HepG2 (cell line): ENCODE data around the gene BMPR2. TPM values are rescaled to one million over a fixed set of nuclear protein-coding genes. Genes with fewer than 3 reads are reported as not detected.
"Not testable (repeated sequence)": the region's sequence is repeated elsewhere in the genome, so short reads cannot be mapped to it uniquely, and the experiment has no call there.

Experiments
- ATAC-seq: fragments of 200-7000 bp; cut with Tn5 transposase; 3 replicates; pipeline ENCODE4 v1.9.1; 2020; ENCODE audit warnings: mild to moderate bottlenecking, moderate library complexity
- BruUV-seq: library from RNA; stranded (reverse); fragments of 400-500 nt; replicated peaks from 2 replicates; lab custom pipeline; 2021; lab: Mats Ljungman, UMichigan
- CTCF ChIA-PET: fragments of 300-600 bp; formaldehyde crosslinking; extraction: SDS; loops from one replicate; lab custom pipeline; 2021; ENCODE audit warnings: low total read pairs, inconsistent platforms, low intra/inter-chr PET ratio; lab: Yijun Ruan, JAX
- POLR2A ChIA-PET: fragments of 350-600 bp; sonication (Branson Sonifier 250); formaldehyde crosslinking; loops from one replicate; lab custom pipeline; 2020; ENCODE audit warnings: antibody characterized with exemption, inconsistent platforms; lab: Yijun Ruan, JAX
- DNase-seq: peaks from one replicate; pipeline ENCODE4 v3.0.0-alpha.2; 2015; ENCODE audit warnings: low spot score
- FAIRE-seq: peaks from 3 replicates; lab custom pipeline; 2011; peaks lifted over from hg19 to GRCh38; lab: Jason Lieb, UNC
- H2AFZ ChIP-seq: one replicate; pipeline ENCODE4 v1.6.1; 2011; ENCODE audit warnings: low read length, inconsistent platforms
- H3K27ac ChIP-seq: fragments of 300-600 bp; 3 replicates; pipeline ENCODE4 v1.8.0; 2011; ENCODE audit warnings: mixed run types, mild to moderate bottlenecking, mixed read lengths, low read length, inconsistent platforms; ENCODE audit not compliant: insufficient read depth; ENCODE audit errors: extremely low read length
- H3K27me3 ChIP-seq, 2 experiments: fragments of 200-600 bp in 1 of 2; 2 replicates in 1 of 2; 3 replicates in 1 of 2; pipeline versions ENCODE4 v1.6.0 to v1.8.0; 2011; ENCODE audit warnings: low read length in 2 of 2, mild to moderate bottlenecking in 2 of 2, moderate library complexity in 2 of 2, inconsistent platforms in 1 of 2; ENCODE audit not compliant: insufficient read depth in 2 of 2, control insufficient read depth in 1 of 2
- H3K36me3 ChIP-seq, 2 experiments: fragments of 200-600 bp in 1 of 2; replicated peaks in 1 of 2; 2 replicates in 1 of 2; 3 replicates in 1 of 2; pipeline versions ENCODE4 v1.5.1 to v1.8.0; 2011; ENCODE audit warnings: low read length in 2 of 2, inconsistent platforms in 1 of 2; ENCODE audit not compliant: insufficient read depth in 2 of 2, control insufficient read depth in 1 of 2
- H3K4me1 ChIP-seq: 2 replicates; pipeline ENCODE4 v1.5.1; 2012; ENCODE audit warnings: low read length, inconsistent platforms; ENCODE audit not compliant: insufficient read depth
- H3K4me2 ChIP-seq: 2 replicates; pipeline ENCODE4 v1.6.0; 2011; ENCODE audit warnings: low read depth, low read length, inconsistent platforms
- H3K4me3 ChIP-seq, 3 experiments: fragments of 200-600 bp in 1 of 3; sonication (generic), shearing (Covaris generic) in 1 of 3; replicated peaks in 1 of 3; 2 replicates each; pipeline ENCODE4 v1.5.1; 2011 to 2016; ENCODE audit warnings: low read length in 3 of 3, inconsistent platforms in 2 of 3, low read depth in 2 of 3, mild to moderate bottlenecking in 2 of 3, control low read depth in 1 of 3, mixed read lengths in 1 of 3; ENCODE audit not compliant: insufficient read depth in 1 of 3
- H3K79me2 ChIP-seq: one replicate; pipeline ENCODE4 v1.6.1; 2011; ENCODE audit warnings: low read length, inconsistent platforms; ENCODE audit not compliant: insufficient read depth
- H3K9ac ChIP-seq: 2 replicates; pipeline ENCODE4 v1.6.0; 2011; ENCODE audit warnings: mild to moderate bottlenecking, low read depth, low read length, inconsistent platforms; ENCODE audit not compliant: insufficient read depth
- H3K9me3 ChIP-seq: 2 replicates; pipeline ENCODE4 v1.5.1; 2012; ENCODE audit warnings: mild to moderate bottlenecking, low read length
- H4K20me1 ChIP-seq: 2 replicates; pipeline ENCODE4 v1.6.0; 2011; ENCODE audit warnings: inconsistent platforms, mild to moderate bottlenecking, low read length, moderate library complexity; ENCODE audit not compliant: insufficient read depth
- EEA1 ChIP-seq: sonication (generic); formaldehyde crosslinking; IDR thresholded peaks from 2 replicates; pipeline ENCODE4 v1.5.1; 2020; ENCODE audit warnings: mild to moderate bottlenecking, missing genetic modification reagents, borderline replicate concordance
- HNF4A ChIP-seq: sonication (generic); formaldehyde crosslinking; IDR thresholded peaks from 2 replicates; pipeline ENCODE4 v1.4.0; 2020; ENCODE audit warnings: missing genetic modification reagents
- KMT2B ChIP-seq: IDR thresholded peaks from 2 replicates; pipeline ENCODE4 v1.6.1; 2016; ENCODE audit warnings: missing genetic modification reagents, missing compliant biosample characterization
- NCOA2 ChIP-seq: sonication (generic); formaldehyde crosslinking; IDR thresholded peaks from 2 replicates; pipeline ENCODE4 v1.8.0; 2022; ENCODE audit warnings: inconsistent platforms
- ZBTB1 ChIP-seq: sonication (generic); formaldehyde crosslinking; IDR thresholded peaks from 2 replicates; pipeline ENCODE4 v1.4.0; 2020; ENCODE audit warnings: missing genetic modification reagents, borderline replicate concordance
- ZFAT ChIP-seq: sonication (generic); formaldehyde crosslinking; conservative IDR thresholded peaks from 2 replicates; pipeline ENCODE4 v1.8.1; 2023; ENCODE audit warnings: missing genetic modification reagents, inconsistent platforms
- ZKSCAN5 ChIP-seq: sonication (generic); formaldehyde crosslinking; IDR thresholded peaks from 2 replicates; pipeline ENCODE4 v1.5.1; 2020; ENCODE audit warnings: mild to moderate bottlenecking, missing genetic modification reagents
- WGBS: methylation state at CpG from one replicate; pipeline ENCODE4 v1.1.6; 2017; ENCODE audit warnings: low lambda C conversion rate; 5-methylcytosine and 5-hydroxymethylcytosine counted together
- in situ Hi-C: cut with HindIII; loops from 2 replicates; pipeline ENCODE4 v1.10.0; 2017; ENCODE audit warnings: low pct_unique_long_range_greater_than_20kb; ENCODE audit not compliant: extremely low pct_ligation_motif_present
- intact Hi-C: fragments of 100-400 bp; cut with micrococcal nuclease; formaldehyde crosslinking; loops from one replicate; pipeline ENCODE4 v1.10.0; 2022; ENCODE audit not compliant: unreplicated experiment
- polyA plus RNA-seq, 8 experiments: library from polyadenylated mRNA; depleted of rRNA in 3 of 8; stranded (reverse) in 7 of 8; unstranded in 1 of 8; fragments of >200 nt; fragmentation: Illumina TruSeq in 4 of 8; extraction: Trizol in 4 of 8; gene quantifications; 2 replicates each; pipeline versions ENCODE4 v1.2.1 to v1.2.3, GENCODE V29; 2011 to 2016; ENCODE audit warnings: low read depth in 4 of 8, missing spikeins in 1 of 8, mixed read lengths in 1 of 8; ENCODE audit not compliant: insufficient read depth in 1 of 8
- total RNA-seq, 5 experiments: library from RNA; depleted of rRNA; stranded (reverse); fragments of >200 nt; fragmentation: Illumina TruSeq; extraction: Trizol; gene quantifications; 2 replicates each; pipeline ENCODE4 v1.2.3, GENCODE V29; 2016; ENCODE audit warnings: low read depth in 1 of 5
- TF ChIP-seq, protein P1 (sequence below): sonication (generic); formaldehyde crosslinking; IDR thresholded peaks from 2 replicates; pipeline ENCODE4 v1.8.0; 2022; ENCODE audit warnings: missing genetic modification reagents, mild to moderate bottlenecking, inconsistent platforms, borderline replicate concordance
- TF ChIP-seq, protein P2 (sequence below): sonication (generic); formaldehyde crosslinking; IDR thresholded peaks from 2 replicates; pipeline ENCODE4 v1.8.0; 2022; ENCODE audit warnings: missing genetic modification reagents, mild to moderate bottlenecking, moderate library complexity, borderline replicate concordance

The BMPR2 gene
- total and polyA plus RNA-seq, 2 of the 13 experiments (the other 11 are each of a cell fraction or from before 2014, with no cell fraction given), result 5.5 to 10.3 TPM

DNA sequence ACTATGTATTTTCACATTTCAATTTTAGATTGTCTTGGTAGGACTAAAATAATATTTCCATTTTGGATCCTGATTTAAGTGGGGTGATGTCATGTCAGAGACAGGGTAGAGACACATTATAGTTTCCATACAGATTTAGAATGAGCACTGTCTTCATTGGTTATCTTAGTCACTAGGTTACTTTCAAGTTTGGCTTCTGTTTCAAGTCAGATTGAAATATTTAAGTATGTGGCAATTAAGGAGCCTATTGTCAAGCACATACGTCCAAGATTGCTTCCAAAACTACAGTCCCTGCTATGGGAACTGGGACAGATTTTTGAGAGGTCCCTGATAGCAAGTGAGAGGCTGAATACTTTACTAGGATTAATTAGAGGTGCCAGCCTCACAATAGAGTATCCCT is 169.4 kb downstream of the BMPR2 start:
- in situ Hi-C loops, result no loop called here
- Histone ChIP-seq H3K79me2 (no peaks in the 10 kb centered on the region), H3K4me1 (no peaks in the 10 kb centered on the region), H3K4me3 (no peak overlapping the region), H3K9me3 (no peaks in the 10 kb centered on the region), H3K27ac (no peak overlapping the region)
- intact Hi-C loops, result no loop called here
- no peak for ATAC-seq
- no peak for TF ChIP-seq ZFAT (CRISPR knock-in tag)
- TF ChIP-seq KMT2B (CRISPR knock-in tag), result no peak
- TF ChIP-seq HNF4A (CRISPR knock-in tag), result no peak
- no peak for TF ChIP-seq ZBTB1 (CRISPR knock-in tag)
- no peak for TF ChIP-seq NCOA2 (CRISPR knock-in tag)
- no peak for TF ChIP-seq ZKSCAN5 (CRISPR knock-in tag)
- TF ChIP-seq EEA1, result no peak
- TF ChIP-seq, all 625 proteins: peak for 0
- no peaks in the 10 kb centered on the region for H4K20me1 ChIP-seq
- H2AFZ ChIP-seq, result no peak overlapping the region
- no peak for DNase-seq
- no peak for FAIRE-seq
- H3K4me2 ChIP-seq, result no peak overlapping the region
- BruUV-seq, result no TSS peak
- H3K36me3 ChIP-seq, result no peaks in the 10 kb centered on the region; a peak in 3 of 5 replicates
- no peak overlapping the region for H3K9ac ChIP-seq
- H3K27me3 ChIP-seq, result no peaks in the 10 kb centered on the region
- 100% methylated on average over 1 of the region's 1 CpG for WGBS
- ChIA-PET POLR2A (no interaction called here), CTCF (no interaction called here)

DNA sequence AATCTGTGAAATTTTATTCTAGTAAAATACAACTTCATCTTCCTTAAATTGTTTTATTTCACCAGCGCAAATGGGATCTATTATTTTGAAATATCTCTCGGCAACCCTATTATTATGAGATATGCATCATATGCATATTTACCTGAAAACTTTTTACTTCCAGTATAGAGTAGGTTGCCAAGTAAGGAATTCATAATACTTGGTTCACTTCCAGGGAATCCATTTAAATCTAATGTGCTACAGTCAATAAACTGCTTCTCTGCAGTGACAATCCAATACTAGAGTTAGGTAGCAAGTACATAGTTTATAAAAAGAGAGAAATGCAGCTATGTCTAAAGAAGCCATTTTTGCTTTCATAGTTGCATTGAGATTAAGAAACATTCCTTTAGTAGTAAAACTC is 169.8 kb downstream of the BMPR2 start:
- Histone ChIP-seq H3K9me3 (no peaks in the 10 kb centered on the region), H3K36me3 (no peaks in the 10 kb centered on the region; a peak in 3 of 5 replicates), H3K9ac (no peak overlapping the region), H3K79me2 (no peaks in the 10 kb centered on the region), H3K4me1 (no peaks in the 10 kb centered on the region), H2AFZ (no peak overlapping the region), H4K20me1 (no peaks in the 10 kb centered on the region), H3K4me3 (no peak overlapping the region), H3K4me2 (no peak overlapping the region), H3K27me3 (no peaks in the 10 kb centered on the region), H3K27ac (no peak overlapping the region)
- DNase-seq (no peak), ATAC-seq (no peak), FAIRE-seq (no peak)
- ChIA-PET CTCF (no interaction called here), POLR2A (no interaction called here)
- intact Hi-C loops (no loop called here), in situ Hi-C loops (no loop called here)
- WGBS, result 98% methylated on average over 2 of the region's 2 CpGs
- no TSS peak for BruUV-seq
- TF ChIP-seq, protein P1, sequence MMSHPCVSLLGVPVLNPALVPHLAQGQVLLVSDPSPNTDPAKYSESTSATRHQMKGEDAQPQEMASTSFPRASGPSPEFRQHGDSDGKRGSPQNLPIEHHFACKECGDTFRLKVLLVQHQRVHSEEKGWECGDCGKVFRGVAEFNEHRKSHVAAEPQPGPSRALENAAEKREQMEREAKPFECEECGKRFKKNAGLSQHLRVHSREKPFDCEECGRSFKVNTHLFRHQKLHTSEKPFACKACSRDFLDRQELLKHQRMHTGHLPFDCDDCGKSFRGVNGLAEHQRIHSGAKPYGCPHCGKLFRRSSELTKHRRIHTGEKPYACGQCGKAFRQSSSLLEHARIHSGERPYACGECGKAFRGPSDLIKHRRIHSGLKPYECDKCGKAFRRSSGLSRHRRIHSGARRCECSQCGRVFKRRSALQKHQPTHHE (CRISPR knock-in tag), result no peak
- TF ChIP-seq, protein P2, sequence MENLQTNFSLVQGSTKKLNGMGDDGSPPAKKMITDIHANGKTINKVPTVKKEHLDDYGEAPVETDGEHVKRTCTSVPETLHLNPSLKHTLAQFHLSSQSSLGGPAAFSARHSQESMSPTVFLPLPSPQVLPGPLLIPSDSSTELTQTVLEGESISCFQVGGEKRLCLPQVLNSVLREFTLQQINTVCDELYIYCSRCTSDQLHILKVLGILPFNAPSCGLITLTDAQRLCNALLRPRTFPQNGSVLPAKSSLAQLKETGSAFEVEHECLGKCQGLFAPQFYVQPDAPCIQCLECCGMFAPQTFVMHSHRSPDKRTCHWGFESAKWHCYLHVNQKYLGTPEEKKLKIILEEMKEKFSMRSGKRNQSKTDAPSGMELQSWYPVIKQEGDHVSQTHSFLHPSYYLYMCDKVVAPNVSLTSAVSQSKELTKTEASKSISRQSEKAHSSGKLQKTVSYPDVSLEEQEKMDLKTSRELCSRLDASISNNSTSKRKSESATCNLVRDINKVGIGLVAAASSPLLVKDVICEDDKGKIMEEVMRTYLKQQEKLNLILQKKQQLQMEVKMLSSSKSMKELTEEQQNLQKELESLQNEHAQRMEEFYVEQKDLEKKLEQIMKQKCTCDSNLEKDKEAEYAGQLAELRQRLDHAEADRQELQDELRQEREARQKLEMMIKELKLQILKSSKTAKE (CRISPR knock-in tag), result no peak

DNA sequence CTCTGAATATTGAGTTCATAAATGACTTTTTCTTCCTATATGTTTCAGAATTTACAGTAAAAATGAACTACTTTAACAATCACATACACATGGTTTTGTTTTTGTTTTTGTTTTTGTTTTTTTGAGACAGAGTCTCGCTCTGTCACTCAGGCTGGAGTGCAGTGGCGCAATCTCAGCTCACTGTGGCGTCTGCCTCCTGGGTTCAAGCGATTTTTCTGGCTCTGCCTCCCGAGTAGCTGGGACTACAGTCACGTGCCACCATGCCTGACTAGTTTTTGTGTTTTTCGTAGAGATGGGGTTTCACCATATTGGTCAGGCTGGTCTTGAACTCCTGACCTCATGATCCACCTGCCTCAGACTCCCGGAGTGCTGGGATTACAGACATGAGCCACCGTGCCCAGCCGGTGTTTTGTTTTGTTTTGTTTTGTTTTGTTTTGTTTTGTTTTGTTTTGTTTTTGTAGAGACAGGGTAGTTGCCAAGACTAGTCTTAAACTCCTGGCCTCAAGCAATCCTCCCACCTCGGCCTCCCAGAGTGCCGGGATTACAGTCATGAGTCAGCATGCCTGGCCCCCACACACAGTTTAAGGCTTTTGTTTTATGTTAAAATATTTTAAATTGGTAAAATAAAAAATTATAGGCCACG is 170.5 kb downstream of the BMPR2 start:
- peak; percentile 23 for FAIRE-seq
- BruUV-seq, result not testable (repeated sequence)

More for the DNA sequence above, 170.5 kb downstream of the BMPR2 start:
- H3K9ac ChIP-seq, H3K4me2 ChIP-seq, H4K20me1 ChIP-seq, H3K4me3 ChIP-seq, H3K4me1 ChIP-seq, POLR2A ChIA-PET, CTCF ChIA-PET, in situ Hi-C loops, H3K27me3 ChIP-seq, H3K79me2 ChIP-seq, intact Hi-C loops, H3K36me3 ChIP-seq, H3K27ac ChIP-seq, H2AFZ ChIP-seq, DNase-seq, ATAC-seq, H3K9me3 ChIP-seq: not testable (repeated sequence)
- 92% methylated on average over 13 of the region's 13 CpGs for WGBS
